PC-9 (cell line): ENCODE results near the gene PHACTR1.

ENCODE experiments used
- EZH2 ChIP-seq: fragments of 200-600 bp; sonication (generic); IDR thresholded peaks from 2 replicates; pipeline ENCODE4 v1.8.0; 2017; ENCODE audit warnings: antibody characterized with exemption, low read depth
- TF ChIP-seq, protein P1 (sequence below): fragments of 200-600 bp; sonication (generic); conservative IDR thresholded peaks from 2 replicates; pipeline ENCODE4 v1.6.1; 2017; ENCODE audit warnings: mixed run types, antibody characterized with exemption, mild to moderate bottlenecking, moderate library complexity

DNA sequence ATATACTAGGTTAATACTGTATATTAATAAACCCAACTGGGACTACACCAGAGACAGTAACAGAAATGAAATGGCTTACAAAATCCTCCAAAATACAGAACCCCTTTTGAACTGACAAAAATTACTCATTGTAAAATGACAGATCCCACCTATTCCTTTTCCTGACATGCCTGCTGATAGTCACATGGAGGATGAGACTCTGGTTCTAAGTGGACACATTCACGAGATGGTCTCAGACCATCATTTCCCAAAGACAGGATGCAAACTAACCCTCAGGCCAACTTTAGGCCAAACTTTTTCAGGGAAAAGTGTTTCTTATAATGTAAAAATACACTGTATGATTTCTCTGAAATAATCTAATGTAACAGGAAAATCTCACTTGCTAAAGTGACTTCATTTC is 589.2 kb downstream of the PHACTR1 start:
- TF ChIP-seq, protein P1, sequence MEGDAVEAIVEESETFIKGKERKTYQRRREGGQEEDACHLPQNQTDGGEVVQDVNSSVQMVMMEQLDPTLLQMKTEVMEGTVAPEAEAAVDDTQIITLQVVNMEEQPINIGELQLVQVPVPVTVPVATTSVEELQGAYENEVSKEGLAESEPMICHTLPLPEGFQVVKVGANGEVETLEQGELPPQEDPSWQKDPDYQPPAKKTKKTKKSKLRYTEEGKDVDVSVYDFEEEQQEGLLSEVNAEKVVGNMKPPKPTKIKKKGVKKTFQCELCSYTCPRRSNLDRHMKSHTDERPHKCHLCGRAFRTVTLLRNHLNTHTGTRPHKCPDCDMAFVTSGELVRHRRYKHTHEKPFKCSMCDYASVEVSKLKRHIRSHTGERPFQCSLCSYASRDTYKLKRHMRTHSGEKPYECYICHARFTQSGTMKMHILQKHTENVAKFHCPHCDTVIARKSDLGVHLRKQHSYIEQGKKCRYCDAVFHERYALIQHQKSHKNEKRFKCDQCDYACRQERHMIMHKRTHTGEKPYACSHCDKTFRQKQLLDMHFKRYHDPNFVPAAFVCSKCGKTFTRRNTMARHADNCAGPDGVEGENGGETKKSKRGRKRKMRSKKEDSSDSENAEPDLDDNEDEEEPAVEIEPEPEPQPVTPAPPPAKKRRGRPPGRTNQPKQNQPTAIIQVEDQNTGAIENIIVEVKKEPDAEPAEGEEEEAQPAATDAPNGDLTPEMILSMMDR = no peak
- no peak for TF ChIP-seq EZH2
